ENCODE measurements around the gene DLAT.
"Not testable (repeated sequence)": the region's sequence is repeated elsewhere in the genome, so short reads cannot be mapped to it uniquely, and the experiment has no call there.

The DLAT gene

DNA sequence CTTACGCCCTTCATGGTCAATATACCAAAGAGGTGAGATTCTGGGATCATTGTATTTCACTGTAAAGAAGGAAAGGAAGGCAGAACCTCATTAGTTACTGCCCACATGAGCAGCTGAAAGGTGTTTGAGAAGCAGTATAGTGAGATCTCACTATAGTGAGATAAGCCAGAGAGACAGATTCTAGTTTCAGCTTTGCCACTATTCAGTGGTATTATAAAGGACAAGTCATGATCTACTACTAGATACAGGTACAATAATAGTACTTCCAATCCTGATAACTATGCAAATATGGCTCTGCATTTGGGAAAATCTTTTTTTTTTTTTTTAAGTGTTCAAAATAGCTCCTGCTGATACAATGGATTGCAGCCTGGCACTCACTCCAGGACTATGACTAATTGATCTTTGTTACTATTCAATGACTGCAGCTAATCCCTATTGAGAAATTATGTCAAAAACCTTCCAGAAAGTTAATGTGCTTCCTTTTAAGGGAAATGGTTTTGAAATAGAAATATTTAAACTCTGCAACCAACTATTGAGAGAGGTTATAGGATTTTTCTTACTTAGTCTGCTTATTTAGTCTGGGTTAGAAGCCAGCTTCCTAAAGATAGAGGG lies 8.3 kb upstream of the DLAT start:
- peak in 1 of 2 experiments; percentile 71 for DNase-seq (ENCODE audit: low spot score in 2 of 2)
- H3K36me3 ChIP-seq (replicated peaks) = no peaks in the 10 kb centered on the region
- in situ Hi-C loops (cut with MboI; ENCODE audit: low sequenced_read_pairs) = no loop called here
- H3K4me3 ChIP-seq = no peak overlapping the region
- H3K27me3 ChIP-seq (ENCODE audit: low read depth) = no peaks in the 10 kb centered on the region
- no peaks in the 10 kb centered on the region for H3K9me3 ChIP-seq
- H3K4me1 ChIP-seq = peaks cover 16% of the 10 kb centered on the region

DNA sequence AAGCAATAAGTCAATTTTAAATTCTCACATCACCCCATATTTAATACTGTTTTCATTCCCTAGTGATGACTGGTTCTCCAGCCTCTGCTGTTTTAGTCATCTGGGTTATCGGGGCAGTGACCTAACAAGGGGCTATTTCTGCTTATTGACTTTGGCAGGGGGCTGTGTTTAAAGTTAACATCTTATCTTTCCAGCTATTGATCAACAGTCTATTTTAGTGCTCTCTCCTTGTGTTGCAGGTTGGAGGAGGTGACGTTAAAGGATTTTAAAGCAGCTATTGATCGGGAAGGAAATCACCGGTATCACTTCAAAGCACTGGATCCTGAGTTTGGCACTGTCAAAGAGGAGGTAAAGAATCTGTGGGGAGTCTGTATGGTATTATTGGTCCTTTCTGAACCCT lies 7.7 kb upstream of the DLAT start:
- Histone ChIP-seq H3K36me3 (replicated peaks) (no peaks in the 10 kb centered on the region), H3K4me1 (peaks cover 16% of the 10 kb centered on the region), H3K27me3 (ENCODE audit: low read depth) (no peaks in the 10 kb centered on the region), H3K9me3 (no peaks in the 10 kb centered on the region), H3K4me3 (no peak overlapping the region)
- in situ Hi-C loops (cut with MboI; ENCODE audit: low sequenced_read_pairs) = no loop called here
- no peak for DNase-seq (ENCODE audit: low spot score in 2 of 2)

DNA sequence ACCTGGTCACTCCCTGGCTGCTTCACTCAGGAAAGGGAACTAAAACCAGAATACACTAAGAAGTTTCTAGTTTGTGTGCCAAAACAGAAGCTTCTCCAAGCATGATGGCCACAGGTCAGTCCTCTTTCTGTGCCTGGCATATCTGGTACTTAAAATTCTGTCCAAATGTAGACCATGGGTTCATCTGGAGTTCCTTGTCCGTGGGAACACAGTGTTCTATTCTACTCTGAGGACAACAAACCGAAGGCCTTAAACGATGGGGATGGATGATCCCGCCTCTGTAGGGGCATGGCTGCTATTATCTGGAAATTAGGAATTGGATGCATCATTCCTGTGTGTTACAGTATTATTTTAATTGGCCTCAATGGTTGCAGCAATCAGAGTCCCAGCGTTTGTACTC lies 6.1 kb upstream of the DLAT start:
- in situ Hi-C loops (cut with MboI; ENCODE audit: low sequenced_read_pairs) = no loop called here
- DNase-seq (ENCODE audit: low spot score in 2 of 2) = no peak
- Histone ChIP-seq H3K4me3 (no peak overlapping the region), H3K36me3 (replicated peaks) (no peaks in the 10 kb centered on the region), H3K9me3 (no peaks in the 10 kb centered on the region), H3K27me3 (ENCODE audit: low read depth) (no peaks in the 10 kb centered on the region), H3K4me1 (peaks cover 14% of the 10 kb centered on the region)

DNA sequence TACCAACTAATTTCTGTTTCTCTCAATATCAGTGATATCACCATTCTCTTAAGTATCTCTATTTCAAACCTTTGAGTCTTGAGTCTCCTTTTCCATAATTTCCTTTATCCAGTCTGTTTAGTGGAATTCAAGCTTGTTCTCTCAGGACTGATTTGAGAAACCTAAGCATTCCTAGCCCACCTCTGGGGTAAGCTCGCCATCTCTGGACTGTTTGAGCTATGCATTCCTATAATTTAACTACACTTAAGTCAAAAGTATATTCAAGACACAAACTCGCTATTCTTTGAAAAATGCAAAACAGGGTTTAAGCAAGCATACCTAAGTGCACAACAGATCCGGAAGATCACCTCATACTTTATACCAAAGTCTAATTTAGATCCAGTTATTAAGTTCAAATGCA lies 2.1 kb upstream of the DLAT start:
- peak in 1 of 2 experiments; percentile 12 for DNase-seq (ENCODE audit: low spot score in 2 of 2)
- Histone ChIP-seq H3K27me3 (ENCODE audit: low read depth) (no peaks in the 10 kb centered on the region), H3K4me1 (peaks cover 7% of the 10 kb centered on the region; the same call in 1 of the 2 replicates), H3K9me3 (no peaks in the 10 kb centered on the region), H3K36me3 (replicated peaks) (peaks cover 8% of the 10 kb centered on the region), H3K4me3 (no peak overlapping the region)
- in situ Hi-C loops (cut with MboI; ENCODE audit: low sequenced_read_pairs) = no loop called here

DNA sequence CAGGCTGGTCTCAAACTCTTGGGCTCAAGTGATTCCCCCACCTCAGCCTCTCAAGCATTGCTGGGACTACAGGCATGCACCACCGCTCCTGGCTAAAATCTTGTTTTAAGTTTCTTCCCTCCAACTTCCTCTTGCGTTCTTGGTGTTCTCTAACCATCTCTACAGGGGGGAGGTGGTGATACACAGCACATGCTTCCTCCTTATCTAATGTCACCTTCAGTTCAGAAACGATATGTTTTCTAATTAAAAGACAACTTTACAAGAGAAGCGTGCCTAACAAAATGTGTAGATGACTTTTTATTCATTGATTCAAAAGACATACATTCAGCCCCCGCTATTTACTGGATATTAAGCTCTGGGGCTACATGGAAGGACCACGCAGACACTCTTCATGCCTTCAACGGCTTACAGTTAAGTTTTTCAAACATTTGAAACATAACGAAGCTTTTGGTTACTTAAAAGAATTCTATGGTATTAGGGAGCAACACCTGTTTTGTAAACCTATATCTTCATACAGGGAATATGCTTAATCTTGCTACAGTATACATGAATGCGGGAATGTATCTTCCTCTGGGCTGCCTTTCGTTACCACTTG lies 933 bp upstream of the DLAT start:
- peak overlapping the region; percentile 81 for H3K4me3 ChIP-seq
- in situ Hi-C loops (cut with MboI; ENCODE audit: low sequenced_read_pairs) = no loop called here
- no peak for DNase-seq (ENCODE audit: low spot score in 2 of 2)
- peaks cover 7% of the 10 kb centered on the region; the same call in 1 of the 2 replicates for H3K4me1 ChIP-seq
- H3K9me3 ChIP-seq = no peaks in the 10 kb centered on the region
- peaks cover 18% of the 10 kb centered on the region for H3K36me3 ChIP-seq (replicated peaks)
- H3K27me3 ChIP-seq (ENCODE audit: low read depth) = no peaks in the 10 kb centered on the region

DNA sequence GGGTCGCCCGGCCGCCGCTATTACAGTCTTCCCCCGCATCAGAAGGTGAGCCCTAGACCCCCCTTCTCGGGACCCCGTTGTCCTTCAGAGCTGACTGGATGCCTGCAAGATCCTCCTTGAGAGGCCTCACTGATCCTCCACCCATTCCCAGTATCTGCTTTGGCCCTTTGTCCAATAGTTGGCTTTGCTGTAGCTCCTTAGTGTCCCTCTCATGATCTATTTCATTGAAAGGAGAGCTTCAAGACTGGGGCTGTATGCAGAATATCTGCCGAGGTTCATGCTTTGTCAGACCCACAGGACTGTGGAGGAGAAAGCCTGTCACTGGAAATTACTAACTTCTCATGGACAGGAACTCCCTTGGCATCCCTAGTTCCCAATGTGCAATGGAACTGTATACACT lies 499 bp downstream of the DLAT start:
- peaks cover 7% of the 10 kb centered on the region; the same call in 1 of the 2 replicates for H3K4me1 ChIP-seq
- H3K4me3 ChIP-seq = peak overlapping the region; percentile 81
- no peaks in the 10 kb centered on the region for H3K9me3 ChIP-seq
- peak; percentile 19 to 25 for DNase-seq (ENCODE audit: low spot score in 2 of 2)
- H3K27me3 ChIP-seq (ENCODE audit: low read depth) = no peaks in the 10 kb centered on the region
- peaks cover 31% of the 10 kb centered on the region for H3K36me3 ChIP-seq (replicated peaks)
- in situ Hi-C loops (cut with MboI; ENCODE audit: low sequenced_read_pairs) = no loop called here

DNA sequence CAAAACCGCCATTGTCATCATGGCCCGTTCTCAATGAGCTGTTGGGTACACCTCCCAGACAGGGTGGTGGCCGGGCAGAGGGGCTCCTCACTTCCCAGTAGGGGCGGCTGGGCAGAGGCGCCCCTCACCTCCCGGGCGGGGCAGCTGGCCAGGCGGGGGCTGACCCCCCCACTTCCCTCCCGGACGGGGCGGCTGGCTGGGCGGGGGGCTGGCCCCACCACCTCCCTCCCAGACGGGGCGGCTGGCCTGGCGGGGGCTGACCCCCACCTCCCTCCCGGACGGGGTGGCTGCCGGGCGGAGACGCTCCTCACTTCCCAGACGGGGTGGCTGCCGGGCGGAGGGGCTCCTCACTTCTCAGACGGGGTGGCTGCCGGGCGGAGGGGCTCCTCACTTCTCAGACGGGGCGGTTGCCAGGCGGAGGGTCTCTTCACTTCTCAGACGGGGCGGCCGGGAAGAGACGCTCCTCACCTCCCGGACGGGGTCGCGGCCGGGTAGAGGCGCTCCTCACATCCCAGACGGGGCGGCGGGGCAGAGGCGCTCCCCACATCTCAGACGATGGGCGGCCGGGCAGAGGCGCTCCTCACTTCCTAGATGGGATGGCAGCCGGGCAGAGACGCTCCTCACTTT lies 1.7 kb downstream of the DLAT start:
- H3K4me3 ChIP-seq; in situ Hi-C loops (cut with MboI; ENCODE audit: low sequenced_read_pairs); H3K27me3 ChIP-seq (ENCODE audit: low read depth); DNase-seq (ENCODE audit: low spot score in 2 of 2); H3K4me1 ChIP-seq; H3K9me3 ChIP-seq: not testable (repeated sequence)
- peaks cover 35% of the 10 kb centered on the region for H3K36me3 ChIP-seq (replicated peaks)

DNA sequence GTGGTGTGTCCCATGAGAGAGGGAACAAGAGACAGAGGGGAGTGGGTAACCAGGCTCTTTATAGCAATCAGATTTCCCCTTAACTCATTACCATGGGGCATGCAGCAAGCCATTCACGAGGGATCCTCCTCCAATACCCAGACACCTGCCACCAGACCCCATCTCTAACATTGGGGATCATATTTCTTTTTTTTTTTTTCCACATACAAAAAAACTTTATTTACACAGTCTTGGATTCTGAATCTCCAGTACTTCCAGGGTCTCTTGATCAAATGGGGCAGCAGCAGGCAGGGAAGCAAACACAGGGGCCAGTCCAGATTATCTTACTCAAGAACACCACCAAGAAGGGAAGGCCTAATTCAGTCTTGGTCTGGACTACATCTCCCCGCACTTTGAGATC lies 4.3 kb downstream of the DLAT start:
- in situ Hi-C loops (cut with MboI; ENCODE audit: low sequenced_read_pairs) = no loop called here
- no peaks in the 10 kb centered on the region for H3K9me3 ChIP-seq
- no peaks in the 10 kb centered on the region for H3K27me3 ChIP-seq (ENCODE audit: low read depth)
- no peak overlapping the region for H3K4me3 ChIP-seq
- no peak for DNase-seq (ENCODE audit: low spot score in 2 of 2)
- H3K36me3 ChIP-seq (replicated peaks) = peaks cover 56% of the 10 kb centered on the region
- H3K4me1 ChIP-seq = peaks cover under 1% of the 10 kb centered on the region; the same call in 1 of the 2 replicates

DNA sequence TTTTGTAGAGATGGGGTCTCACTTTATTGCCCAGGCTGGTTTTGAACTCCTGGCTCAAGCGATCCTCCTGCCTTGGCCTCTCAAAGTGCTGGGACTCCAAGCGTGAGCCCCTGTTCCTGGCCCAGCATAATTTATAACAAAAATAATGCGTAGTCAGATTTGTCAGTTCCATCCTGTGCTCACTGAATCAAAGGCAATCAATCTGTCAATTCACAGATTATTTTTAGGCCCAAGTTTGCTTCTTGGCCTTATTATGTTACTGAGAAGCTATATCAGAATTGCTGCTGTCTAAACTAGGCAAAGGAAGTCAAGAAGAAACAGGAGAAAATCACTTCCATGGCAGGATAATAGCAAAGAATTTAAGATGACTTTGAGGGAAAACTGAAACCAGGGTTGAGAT lies 8.7 kb downstream of the DLAT start:
- H3K27me3 ChIP-seq (ENCODE audit: low read depth) = no peaks in the 10 kb centered on the region
- no peaks in the 10 kb centered on the region for H3K4me1 ChIP-seq
- DNase-seq (ENCODE audit: low spot score in 2 of 2) = no peak
- H3K4me3 ChIP-seq = no peak overlapping the region
- in situ Hi-C loops (cut with MboI; ENCODE audit: low sequenced_read_pairs) = no loop called here
- H3K36me3 ChIP-seq (replicated peaks) = peaks cover 73% of the 10 kb centered on the region
- H3K9me3 ChIP-seq = no peaks in the 10 kb centered on the region

DNA sequence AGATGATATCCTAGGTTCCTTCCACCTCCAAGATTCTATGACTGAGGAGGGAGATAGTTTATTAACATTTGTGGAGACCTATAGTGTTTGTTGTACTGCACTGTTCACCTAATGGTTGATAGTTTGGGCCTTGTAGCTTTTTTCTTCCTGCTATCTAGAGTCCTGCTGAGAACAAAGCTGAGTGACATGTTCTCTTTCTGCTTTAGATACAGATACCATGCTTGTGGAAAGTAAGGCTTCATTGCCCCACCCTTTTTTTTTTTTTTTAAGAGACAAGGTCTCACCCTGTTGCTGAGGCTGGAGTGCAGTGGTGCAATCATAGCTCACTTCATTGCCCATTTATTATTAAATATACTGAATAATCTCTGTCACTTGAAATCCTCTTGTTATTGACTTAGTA lies 12.3 kb downstream of the DLAT start:
- Histone ChIP-seq H3K4me3 (no peak overlapping the region), H3K9me3 (no peaks in the 10 kb centered on the region), H3K36me3 (replicated peaks) (peaks cover 61% of the 10 kb centered on the region), H3K4me1 (no peaks in the 10 kb centered on the region), H3K27me3 (ENCODE audit: low read depth) (no peaks in the 10 kb centered on the region)
- no peak for DNase-seq (ENCODE audit: low spot score in 2 of 2)
- in situ Hi-C loops (cut with MboI; ENCODE audit: low sequenced_read_pairs) = no loop called here

DNA sequence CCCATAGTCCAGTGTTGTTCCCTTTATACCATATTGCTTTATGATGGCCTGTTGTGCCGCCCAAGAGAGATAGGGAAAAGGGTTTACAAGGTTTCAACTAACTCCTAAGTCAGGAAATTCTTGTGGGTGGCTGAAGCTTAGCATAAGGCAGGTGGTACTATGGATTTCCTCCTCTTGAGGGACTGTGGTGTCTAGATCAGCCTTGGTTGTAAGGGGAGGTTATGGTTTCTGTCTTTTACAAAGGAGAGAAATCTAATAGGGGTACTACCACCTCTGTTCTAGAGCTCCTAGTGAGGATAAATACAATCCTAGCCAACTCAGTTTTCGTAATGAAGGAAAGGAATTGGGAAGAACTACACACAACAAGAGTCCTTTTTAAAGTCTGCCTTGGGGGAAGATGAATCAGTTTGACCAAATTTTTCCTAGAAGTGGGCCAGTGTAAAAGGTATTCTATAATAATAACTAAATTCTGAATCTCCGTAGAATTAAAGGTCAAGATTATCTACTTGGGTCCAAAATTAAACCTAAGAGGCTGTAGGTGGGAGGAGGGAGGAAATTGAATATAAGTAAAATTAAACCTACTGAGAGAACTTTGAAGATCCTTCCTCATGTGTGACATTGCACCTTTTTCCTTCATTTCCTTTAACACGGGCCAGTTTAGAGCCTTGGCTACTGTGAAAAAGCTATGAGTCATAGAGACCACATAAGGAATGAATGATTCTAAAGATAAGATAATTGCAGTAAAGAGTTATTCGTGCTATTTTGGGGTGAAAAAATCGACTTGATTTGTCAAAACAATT lies 17.2 kb downstream of the DLAT start:
- peaks cover 69% of the 10 kb centered on the region for H3K36me3 ChIP-seq (replicated peaks)
- H3K4me1 ChIP-seq = no peaks in the 10 kb centered on the region
- in situ Hi-C loops (cut with MboI; ENCODE audit: low sequenced_read_pairs) = no loop called here
- no peaks in the 10 kb centered on the region for H3K9me3 ChIP-seq
- H3K27me3 ChIP-seq (ENCODE audit: low read depth) = no peaks in the 10 kb centered on the region
- H3K4me3 ChIP-seq = no peak overlapping the region
- DNase-seq (ENCODE audit: low spot score in 2 of 2) = no peak

DNA sequence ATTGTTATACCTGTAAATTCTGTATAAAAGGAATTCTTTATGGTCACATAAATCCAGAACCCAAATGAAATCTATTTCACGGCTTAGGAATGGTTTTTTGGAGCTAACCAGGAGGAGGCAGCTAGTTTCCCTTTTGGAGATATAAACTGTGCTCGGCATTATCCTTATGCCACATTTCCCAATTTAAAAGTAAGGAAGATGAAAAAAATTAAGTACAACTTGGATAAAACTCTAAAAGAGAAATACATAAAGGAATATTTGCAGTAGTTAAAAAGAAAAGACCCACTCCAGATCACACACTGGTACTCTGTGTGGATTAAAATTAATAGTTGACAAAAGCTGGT lies 17.7 kb downstream of the DLAT start:
- Histone ChIP-seq H3K4me1 (no peaks in the 10 kb centered on the region), H3K4me3 (no peak overlapping the region), H3K27me3 (ENCODE audit: low read depth) (no peaks in the 10 kb centered on the region), H3K36me3 (replicated peaks) (peaks cover 68% of the 10 kb centered on the region), H3K9me3 (no peaks in the 10 kb centered on the region)
- DNase-seq (ENCODE audit: low spot score in 2 of 2) = no peak
- in situ Hi-C loops (cut with MboI; ENCODE audit: low sequenced_read_pairs) = no loop called here

DNA sequence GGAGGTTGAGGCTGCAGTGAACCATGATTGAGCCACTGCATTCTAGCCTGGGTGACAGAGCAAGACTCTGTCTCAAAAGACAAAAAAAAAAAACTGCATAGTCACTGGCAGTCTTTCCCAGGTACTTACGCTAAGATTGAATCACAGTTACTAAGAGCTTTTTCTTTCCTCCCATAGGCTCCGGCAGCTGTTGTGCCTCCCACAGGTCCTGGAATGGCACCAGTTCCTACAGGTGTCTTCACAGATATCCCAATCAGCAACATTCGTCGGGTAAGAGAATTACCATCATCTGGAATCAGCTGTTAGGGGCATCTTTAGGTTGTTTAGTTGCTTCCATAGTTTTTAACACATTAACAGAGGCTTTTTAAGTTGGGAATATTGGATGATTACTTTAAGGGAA lies 19.8 kb downstream of the DLAT start:
- Histone ChIP-seq H3K27me3 (ENCODE audit: low read depth) (no peaks in the 10 kb centered on the region), H3K36me3 (replicated peaks) (peaks cover 68% of the 10 kb centered on the region), H3K4me1 (no peaks in the 10 kb centered on the region), H3K4me3 (no peak overlapping the region), H3K9me3 (no peaks in the 10 kb centered on the region)
- no peak for DNase-seq (ENCODE audit: low spot score in 2 of 2)
- in situ Hi-C loops (cut with MboI; ENCODE audit: low sequenced_read_pairs) = no loop called here

DNA sequence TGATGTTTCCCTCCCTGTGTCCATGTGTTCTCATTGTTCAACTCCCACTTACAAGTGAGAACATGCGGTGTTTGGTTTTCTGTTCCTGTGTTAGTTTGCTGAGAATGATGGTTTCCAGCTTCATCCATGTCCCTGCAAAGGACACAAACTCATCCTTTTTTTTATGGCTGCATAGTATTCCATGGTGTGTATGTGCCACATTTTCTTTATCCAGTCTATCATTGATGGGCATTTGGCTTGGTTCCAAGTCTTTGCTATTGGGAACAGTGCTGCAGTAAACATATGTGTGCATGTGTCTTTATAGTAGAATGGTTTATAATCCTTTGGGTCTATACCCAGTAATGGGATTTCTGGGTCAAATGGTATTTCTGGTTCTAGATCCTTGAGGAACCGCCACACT lies 21.4 kb downstream of the DLAT start:
- peaks cover 74% of the 10 kb centered on the region for H3K36me3 ChIP-seq (replicated peaks)
- H3K9me3 ChIP-seq; H3K4me3 ChIP-seq; H3K4me1 ChIP-seq; DNase-seq (ENCODE audit: low spot score in 2 of 2); H3K27me3 ChIP-seq (ENCODE audit: low read depth); in situ Hi-C loops (cut with MboI; ENCODE audit: low sequenced_read_pairs): not testable (repeated sequence)

All from HAP-1 (cell line).